HG03558 (cell line): ENCODE data around the gene LGI4.
"Not testable (repeated sequence)": the region's sequence is repeated elsewhere in the genome, so short reads cannot be mapped to it uniquely, and the experiment has no call there.

Source experiments
- ATAC-seq: cut with Tn5 transposase; IDR thresholded peaks from one replicate; pipeline ENCODE4 v1.9.1; 2021; ENCODE audit warnings: moderate number of reproducible peaks; ENCODE audit not compliant: unreplicated experiment; ENCODE audit errors: extremely low read depth

Gene LGI4

GRCh38 chr19:35110974-35111373 lies 23.9 kb downstream of the LGI4 start:
- no peak for ATAC-seq

- no peak for ATAC-seq
Measured at GRCh38 chr19:35109395-35110112, 25.3 kb downstream of the LGI4 start.

GRCh38 chr19:35108730-35109129 lies 26.1 kb downstream of the LGI4 start:
- ATAC-seq: no peak

DNA sequence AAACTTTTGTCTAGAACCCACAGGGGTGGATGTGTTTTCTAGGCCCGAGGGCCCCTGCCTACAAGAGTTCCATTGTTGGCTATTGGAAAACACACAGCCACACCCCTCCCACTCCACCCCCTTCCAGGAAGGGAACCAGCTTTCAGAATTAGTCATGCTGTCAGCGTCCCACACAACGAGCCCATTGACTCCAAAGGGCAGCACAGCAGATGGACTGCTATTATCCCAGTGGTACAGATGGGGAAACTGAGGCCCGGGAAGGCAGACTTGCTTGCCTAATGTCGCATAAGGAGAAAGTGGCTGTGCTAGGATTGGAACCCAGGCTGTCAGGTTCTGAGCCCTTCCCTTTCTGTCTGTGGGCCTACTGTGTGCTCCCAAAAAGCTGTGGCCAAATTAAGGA lies 27.3 kb downstream of the LGI4 start:
- ATAC-seq: no peak

DNA sequence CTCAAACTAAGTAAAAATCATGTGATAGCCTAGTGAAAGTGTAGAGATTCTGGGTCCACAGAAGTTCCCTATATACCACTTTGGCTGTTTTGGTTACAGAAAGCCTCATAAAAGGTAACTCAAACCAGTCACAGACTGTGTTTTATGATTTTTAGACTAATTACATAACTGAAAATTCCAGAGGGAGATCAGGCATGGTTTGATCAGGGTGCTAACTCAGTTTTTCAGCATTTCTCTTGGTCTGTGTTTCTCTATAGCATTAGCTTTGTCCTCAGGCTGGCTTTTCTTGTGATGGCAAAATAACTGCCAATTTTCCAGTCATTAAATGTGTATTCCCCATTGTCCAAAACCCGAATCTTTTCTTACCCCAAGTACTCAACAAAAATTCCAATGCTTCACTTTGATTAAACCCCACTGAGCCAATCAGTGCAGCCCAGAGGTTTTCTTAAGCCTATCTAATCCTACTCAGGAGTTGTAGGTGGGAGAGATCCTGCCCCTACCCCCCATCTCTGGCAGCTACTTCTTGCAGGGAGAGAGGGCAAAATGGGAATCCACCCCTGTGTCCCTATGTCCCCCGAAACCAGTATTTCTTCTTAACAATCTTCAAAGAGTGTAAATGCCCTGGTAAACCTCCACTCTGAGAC lies 27.8 kb downstream of the LGI4 start:
- no peak for ATAC-seq

- ATAC-seq: no peak
Measured at GRCh38 chr19:35106291-35106583, 28.6 kb downstream of the LGI4 start.

DNA sequence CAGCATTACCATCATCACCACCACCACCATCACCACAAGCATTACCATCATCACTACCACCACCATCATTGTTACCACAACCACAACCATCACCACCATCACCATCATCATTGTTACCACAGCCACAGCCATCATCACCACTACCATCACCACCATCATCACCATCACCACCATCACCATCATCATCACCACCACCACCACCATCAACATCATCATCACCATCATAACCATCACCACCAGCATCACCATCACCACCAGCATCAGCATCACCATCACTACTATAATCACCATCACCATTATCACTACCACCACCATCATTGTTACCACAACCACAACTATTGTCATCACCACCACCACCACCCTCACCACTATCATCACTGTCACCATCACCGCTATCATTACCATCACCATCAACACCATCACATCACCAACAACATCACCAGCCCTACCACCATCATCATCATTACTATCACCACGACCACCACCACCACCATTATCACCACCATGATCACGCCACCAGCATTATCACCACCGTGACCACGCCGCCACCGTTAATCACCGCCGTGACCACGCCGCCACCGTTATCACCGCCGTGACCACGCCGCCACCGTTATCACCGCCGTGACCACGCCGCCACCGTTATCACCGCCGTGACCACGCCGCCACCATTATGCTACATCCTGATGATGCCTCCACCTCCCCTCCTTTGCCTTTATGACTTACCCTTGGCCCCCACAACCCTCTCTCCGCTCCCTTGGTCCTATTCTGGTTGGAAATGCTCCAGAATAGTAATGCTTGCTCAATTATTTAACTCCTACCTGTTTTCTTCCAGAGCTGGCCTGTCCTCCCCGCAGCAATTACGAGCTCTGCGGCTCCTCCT lies 29.2 kb downstream of the LGI4 start:
- ATAC-seq: no peak

- ATAC-seq: no peak
Measured at GRCh38 chr19:35105047-35105410, 29.8 kb downstream of the LGI4 start.

DNA sequence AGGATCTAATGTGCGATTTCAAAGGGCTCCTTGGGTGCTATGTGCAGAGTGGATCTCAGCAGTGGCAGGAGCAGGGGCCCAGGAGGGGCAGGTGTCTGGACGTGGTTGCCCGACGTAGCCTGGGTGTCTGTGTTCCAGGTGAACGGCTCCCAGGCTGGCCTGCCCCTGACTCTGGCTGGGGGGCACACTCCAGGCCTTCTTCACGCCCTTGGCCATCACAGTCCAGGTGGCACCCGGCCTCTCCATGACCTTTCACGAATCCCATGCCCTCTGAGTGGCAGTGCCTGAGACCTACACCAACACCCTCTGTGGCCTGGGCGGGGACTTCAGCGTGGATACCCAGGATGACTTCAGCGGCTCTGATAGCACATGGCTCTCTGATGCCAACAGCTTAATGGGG lies 30.5 kb downstream of the LGI4 start:
- no peak for ATAC-seq

GRCh38 chr19:35103614-35104013 lies 31.2 kb downstream of the LGI4 start:
- not testable (repeated sequence) for ATAC-seq

GRCh38 chr19:35101949-35102348 lies 32.9 kb downstream of the LGI4 start:
- ATAC-seq: not testable (repeated sequence)

DNA sequence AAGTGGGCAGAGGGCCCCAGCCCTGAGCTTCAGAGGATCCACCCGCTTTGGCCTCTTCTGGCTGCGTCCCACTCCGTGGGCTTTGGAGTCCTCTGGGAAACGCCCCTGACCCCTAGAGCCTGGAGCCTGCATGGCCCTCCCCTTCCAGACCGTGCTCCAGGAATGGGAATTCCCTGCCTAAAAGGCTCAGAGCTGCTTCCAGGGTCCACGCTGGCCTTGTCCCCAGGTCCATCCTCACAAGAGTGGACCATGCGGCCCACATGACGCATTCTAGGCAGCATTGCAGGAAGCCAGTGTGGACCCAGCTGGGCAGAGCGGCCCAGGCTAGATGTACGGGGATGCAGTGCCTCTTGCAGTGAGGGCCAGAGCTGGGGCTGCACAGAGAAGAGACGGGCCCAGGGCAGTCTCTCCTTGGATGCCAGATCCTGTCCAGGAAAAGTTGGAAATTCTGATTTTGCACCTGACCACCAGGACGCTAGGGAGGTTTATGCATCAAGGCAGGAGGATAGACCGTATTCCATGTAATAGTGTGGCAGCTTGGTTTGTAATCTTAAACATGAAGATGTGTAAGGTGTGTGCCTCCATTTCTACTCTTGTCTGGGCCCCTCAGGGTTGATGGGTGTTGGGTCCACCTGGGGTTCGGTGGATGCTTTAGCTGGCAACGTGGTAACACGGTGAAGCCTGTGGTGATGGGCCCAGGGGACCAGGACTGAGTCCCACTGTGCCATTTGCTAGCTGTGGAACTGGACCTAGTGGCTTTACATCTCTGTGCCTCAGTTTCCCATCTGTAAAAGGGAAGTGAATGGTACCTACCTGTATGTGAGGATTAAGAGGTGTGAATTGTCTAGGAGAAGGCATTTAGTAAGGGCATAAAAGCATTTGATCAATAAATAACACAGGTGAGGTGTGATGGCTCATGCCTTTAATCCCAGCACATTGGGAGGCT lies 34.0 kb downstream of the LGI4 start:
- no peak for ATAC-seq

DNA sequence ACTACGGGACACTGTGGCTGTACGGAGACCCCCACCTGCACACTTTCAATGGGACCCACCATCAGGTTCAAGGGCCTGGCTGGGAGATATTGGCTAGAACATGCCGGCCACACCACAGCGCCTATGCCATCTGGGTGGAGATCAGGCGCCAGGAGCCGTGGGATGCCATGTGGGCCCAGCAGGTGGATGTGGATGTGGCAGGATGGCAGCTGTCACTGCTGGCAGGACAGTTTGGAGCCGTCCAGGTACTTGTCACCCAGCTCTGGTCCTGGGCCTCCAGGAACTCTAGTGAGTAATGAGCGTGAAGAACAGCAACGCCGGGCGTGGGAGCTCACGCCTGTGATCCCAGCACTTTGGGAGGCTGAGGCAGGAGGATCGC lies 35.0 kb downstream of the LGI4 start:
- ATAC-seq: no peak

DNA sequence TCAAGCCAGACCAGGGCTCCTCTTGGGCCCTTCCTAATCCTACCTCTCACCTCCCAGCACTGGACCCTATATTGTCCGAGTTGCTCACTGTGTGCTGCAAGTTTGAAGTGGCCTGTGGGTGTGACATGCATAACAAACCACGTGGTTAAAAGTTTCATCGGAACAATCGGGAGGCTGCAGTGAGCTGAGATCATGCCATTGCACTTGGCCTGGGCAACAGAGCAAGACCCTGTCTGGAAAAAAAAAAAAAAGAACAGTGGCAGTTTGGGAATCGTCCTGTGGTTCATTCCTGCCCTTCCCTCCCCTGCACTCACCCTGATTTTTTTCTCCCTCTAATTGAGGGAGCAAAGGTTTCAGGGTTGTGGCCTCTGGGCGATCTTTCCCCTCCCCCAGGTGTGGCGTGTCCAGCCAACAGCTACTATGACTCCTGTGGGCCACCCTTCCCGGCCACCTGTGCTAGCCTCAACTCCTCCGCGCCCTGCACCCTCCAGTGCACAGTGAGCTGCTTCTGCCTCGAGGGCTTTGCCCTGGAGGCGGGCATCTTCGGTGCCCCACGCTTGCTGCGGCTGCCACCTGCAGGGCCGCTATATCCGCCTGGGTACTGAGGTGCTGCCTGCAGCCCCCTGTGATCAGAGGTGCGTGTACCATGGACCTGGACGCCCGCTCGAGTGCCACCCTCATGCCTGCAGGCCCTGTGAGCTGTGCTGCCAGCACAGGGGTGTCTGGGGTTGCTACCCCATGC lies 35.5 kb downstream of the LGI4 start:
- no peak for ATAC-seq

- ATAC-seq: no peak
Measured at GRCh38 chr19:35098413-35099049, 36.3 kb downstream of the LGI4 start.

DNA sequence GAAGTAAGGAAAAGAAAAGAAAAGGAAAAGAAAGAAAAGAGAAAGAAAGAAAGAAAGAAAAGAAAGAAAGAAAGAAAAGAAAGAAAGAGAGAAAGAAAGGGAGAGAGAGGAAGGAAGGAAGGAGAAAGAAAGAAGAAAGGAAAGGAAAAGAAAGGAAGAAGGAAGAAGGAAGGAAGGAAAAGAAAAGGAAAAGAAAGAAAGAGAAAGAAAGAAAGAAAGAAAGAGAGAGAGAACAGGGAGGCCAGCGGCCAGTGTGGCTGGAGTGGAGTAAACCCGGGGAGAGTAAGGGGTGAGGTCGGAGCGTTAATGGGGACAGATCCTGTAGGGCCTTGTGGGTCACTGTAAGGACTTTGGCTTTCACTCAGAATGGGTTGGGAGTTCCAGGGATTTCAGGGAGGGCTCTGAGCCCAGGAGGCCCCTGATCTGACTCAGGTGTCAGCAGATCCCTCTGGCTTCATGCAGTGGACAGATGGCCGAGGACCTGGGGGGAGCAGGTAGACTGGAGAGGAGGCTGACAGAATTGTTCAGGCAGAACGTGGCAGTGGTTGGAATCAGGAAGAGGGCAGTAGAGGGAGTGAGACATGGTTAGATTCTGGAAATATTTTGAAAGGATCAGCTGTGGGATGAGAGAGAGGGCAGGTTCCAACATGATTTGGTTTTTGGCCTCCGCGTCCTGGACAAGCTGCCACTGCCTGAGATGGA lies 39.0 kb downstream of the LGI4 start:
- no peak for ATAC-seq

GRCh38 chr19:35094656-35095055 lies 40.2 kb downstream of the LGI4 start:
- ATAC-seq: no peak

DNA sequence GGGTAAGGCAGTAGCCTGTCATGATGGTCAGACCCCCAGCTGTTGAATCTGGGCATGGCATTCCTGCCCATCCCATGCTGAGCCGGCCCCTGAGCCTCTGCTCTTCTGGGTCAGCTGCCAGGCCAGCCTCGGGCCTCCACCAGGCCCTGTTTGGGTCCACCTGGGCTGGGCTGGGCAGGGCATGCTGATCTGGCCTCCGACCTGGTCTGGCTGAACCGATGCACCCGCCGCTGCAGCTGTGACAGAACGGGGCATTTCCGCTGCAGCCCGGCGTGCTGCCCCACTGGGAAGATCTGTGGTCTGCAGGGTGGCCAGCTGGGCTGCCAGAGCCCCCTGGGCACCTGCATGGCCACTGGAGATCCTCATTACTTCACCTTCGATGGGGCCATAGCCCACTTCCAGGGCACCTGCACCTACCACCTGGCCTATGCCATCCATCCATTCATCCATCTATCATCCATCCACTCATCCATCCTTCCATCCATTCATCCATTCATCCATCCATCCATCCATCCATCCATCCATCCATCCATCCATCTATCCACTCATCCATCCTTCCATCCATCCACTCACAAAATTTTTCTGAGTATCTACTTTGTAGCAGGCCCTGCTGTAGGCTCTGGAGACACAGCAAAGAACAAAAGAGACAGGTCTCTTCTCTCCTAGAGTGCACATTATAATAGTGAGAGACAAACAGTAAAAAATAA lies 40.8 kb downstream of the LGI4 start:
- ATAC-seq: no peak
